NCI-H1436 treated with DMSO at 0.1 percent for 48 hours (cell line): ENCODE data around the gene IGF2.
"Not testable (repeated sequence)": the region's sequence is repeated elsewhere in the genome, so short reads cannot be mapped to it uniquely, and the experiment has no call there.

Experiments used
- DNase-seq: peaks from one replicate; lab custom pipeline; 2025; lab: John Stamatoyannopoulos, UW

The IGF2 gene

DNA sequence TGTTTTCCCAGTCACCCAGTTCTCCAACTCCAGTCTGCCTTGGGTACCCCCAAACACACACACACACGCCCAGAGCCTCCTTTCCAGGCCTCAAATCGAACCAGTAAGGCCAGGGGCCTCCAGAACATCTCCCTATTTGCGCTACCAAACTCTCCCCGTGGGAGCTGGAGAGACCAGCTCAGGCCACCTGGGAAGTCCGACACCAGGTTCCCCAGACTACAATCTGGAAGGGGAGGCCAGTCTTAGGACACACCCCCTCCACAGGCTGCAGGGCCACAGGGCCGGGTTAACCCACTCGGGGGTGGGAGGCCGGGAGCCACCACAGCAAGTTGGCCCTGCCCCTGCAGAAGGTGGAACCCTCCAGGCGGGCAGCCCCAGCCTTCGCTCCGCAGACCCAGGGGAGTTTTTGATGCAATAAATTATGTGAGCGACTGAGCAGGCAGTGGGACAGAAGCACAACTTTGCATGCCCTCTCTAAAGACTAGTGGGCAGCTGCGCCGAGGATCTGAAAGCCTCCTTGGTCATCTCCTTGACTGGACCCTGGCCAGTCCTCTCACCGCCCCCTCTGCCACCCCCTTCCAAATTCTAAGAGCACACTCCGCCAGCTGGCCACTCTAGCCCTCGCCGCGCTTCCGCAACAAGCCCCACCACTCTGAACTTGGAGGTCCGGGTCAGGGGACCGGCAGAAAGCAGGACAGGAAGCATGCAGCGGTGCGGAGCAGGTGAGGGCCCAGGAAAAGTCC lies 2.8 kb downstream of the IGF2 start:
- no peak for DNase-seq

DNA sequence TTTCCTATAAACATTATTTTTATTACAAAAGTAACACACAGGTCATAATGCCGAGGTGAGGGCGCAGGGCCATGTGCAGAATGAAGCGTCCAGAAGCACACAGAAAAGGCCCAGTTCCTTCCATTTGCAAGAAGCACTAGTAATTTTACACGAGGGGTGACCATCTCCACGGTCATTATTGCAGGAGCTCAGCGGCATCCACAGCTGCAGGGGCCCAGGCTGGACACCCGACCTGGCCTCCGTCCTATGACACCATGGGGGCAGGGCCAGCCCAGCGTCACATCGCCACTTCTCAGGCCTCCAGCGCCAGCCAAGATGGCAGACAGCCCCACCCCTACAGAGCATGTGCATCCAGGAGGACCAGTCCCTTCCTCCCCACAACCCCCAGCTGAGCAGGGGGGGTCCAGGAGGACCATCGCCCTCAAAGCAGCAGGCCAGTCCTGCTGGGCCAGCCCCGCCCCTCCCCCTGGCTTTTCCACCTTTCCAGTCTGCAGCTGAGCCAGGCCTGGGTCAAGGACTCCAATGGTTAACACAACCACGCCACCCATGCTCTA lies 3.5 kb downstream of the IGF2 start:
- DNase-seq: no peak

DNA sequence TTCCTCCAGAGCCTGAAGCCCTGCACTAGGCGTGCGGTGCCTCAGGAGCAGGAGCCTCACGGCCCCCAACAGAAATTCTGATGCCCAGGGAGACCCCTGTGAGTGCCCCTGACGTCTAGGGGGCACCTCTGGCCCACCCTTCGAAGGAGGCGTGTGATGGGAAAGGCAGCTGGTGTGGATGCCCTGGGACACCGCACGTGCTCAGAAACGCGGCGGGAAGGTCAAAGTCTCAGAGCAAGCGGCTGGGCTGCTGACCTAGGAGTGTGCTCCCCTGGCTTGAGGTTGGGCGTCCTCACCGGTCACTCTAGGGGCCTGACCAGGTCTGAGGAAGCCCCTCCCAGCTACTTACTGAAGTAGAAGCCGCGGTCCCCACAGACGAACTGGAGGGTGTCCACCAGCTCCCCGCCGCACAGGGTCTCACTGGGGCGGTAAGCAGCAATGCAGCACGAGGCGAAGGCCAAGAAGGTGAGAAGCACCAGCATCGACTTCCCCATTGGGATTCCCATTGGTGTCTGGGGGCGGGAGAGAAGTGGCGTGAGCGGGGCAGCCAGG lies 4.1 kb downstream of the IGF2 start:
- DNase-seq: no peak

DNA sequence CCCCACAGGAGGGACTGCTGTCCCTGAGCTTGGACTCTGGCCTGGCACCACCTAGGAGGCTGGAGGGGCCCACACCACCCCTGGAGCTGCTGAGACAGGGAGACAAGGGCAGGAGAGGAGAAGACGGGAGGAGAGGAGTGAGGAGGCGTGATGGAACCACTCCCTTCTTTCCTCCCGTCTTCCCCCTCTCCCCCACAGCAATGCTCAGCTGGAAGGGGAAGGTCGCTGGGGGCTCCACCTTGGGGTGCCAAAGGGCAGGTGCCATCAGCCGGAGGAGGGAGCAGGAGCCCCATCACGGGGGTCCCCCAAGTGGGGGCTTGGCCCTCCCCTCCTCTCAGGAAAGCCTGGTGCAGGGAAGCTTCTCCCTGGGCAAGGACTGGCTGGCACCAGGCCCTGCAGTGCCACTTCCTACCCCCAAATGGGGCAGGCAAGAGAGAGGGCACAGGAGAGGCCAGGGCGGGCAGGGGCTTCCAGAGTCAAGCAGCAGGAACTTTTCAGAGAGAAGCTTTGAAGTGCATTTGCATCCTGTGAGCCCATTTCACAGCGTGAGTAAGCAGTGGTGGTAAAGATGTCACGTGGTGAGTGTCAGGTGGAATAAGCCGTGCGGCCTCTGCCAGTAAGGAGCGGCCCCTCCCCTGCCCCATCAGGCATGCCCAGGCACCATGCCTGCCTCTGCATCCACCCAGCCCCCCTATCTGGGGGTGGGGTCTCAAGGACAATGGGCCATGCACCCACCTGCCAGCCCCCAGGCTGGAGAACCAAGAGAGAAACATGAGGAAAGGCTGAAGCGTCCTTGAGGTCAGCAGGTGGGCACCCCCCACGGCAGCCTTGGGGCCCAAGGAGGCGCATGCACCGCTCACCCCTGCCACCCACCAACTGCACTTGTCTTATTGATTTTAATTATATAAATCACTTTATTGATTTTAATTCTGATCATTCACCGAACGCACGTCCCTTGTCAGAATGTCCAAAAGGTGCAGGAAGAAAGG lies 4.9 kb downstream of the IGF2 start:
- DNase-seq: no peak

DNA sequence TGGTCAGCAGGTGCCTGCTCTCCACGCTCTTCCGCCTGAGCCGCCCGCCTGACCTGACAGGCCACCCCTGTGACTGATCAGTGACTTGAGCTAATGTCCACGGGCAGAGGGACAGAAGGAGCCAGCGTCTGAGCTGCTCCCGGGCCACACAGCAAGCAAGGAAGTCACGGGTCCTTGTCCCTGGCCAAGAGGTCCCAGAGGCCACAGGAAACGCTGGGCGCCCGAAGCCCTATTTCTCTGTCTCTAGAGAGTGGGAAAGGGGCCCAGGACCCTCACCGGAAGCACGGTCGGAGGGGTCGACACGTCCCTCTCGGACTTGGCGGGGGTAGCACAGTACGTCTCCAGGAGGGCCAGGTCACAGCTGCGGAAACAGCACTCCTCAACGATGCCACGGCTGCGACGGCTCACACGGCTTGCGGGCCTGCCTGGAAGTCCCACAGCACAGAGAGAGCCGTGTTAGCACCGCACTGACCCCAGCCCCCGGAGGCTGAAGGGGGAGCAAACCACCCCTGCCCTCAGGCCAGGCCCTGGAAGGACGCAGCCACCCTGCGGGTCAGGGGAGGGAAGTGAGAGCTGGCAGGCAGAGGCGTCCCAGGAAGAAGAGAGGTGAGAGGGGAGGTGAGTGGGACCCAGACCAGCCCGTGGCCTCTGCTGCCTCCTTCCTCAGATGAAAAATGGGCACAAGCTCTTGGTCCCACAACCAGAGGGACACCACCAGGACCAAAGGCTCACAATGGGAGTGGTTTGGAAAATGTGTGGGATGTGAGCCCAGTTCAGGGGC lies 5.8 kb downstream of the IGF2 start:
- no peak for DNase-seq

DNA sequence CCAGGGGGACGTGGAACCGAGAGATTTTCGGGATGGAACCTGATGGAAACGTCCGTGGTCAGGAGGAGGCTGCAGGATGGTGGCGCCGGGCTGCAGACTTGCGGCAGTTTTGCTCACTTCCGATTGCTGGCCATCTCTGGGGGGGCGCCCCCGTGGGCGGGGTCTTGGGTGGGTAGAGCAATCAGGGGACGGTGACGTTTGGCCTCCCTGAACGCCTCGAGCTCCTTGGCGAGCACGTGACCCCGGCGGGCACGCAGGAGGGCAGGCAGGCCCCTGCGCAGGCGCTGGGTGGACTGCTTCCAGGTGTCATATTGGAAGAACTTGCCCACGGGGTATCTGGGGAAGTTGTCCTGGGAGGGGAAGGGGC lies 6.3 kb downstream of the IGF2 start:
- no peak for DNase-seq

DNA sequence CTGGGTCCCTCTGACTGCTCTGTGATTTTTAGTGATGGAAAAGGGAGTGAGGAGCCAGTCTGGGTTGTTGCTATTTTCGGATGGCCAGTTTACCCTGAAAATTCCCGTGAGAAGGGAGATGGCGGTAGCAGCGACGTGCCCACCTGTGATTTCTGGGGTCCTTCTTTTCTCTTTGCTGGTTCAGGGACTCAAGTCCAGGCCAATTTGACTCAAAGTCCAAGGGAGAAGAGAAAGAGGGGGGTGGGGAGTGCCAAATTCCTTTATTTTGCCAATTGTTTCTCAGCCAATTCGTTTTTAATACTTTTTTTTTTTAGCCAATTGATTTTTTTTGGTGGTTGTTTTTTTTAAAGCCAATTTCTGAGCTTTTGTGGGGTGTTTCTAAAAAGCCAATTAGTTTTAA lies 6.9 kb downstream of the IGF2 start:
- no peak for DNase-seq

DNA sequence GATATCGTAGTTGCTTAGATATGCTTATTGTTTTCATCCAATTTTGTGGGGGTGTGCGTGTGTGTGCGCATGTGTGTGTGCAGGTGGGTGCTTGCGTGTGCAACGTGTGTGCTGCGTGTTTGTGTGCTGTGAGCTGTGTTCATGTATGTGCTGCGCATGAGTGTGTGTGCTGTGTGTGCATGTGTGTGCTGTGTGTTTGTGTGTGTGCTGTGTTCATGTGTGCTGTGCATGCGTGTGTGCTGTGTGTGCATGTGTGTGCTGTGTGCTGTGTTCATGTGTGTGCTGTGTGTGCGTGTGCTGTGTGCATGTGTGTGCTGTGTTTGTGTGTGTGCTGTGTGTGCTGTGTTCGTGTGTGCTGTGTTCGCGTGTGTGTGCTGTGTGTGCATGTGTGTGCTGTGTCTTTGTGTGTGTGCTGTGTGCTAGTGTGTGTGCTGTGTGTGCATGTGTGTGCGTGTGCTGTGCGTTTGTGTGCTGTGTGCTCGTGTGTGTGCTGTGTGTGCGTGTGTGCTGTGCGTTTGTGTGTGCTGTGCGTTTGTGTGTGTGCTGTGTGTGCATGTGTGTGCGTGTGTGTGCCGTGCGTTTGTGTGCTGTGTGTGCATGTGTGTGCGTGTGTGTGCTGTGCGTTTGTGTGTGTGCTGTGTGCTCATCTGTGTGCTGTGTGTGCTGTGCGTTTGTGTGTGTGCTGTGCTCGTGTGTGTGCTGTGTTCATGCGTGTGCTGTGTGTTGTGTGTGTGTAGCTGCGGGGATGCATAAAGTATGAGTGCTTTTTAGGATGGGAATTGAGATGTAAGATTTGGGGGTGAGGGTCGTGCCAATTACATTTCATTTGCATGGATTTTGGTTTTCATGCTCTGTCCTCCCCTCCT lies 7.6 kb downstream of the IGF2 start:
- DNase-seq: no peak

DNA sequence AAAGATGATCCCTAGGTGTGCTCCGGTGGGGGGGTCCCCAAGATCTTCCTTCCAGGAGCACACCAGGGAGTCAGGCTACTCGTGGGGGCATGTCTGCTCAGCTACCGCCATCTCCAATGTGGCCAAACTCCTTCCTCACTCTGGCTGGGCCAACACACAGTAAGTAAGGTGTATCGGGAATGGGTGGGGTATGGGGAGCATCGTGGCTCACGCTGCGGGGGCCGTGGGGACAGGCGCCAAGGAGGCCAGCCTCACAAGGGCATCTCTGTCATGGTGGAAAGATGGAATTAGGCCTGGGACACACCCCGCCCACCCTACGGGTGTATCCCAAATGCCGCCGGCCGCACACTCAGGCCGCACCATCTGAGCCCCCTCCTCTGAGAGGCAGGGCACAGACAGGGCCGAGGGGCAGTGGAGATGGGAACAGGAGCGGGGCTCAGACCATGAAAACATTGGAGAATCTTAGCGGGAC lies 8.3 kb downstream of the IGF2 start:
- no peak for DNase-seq

DNA sequence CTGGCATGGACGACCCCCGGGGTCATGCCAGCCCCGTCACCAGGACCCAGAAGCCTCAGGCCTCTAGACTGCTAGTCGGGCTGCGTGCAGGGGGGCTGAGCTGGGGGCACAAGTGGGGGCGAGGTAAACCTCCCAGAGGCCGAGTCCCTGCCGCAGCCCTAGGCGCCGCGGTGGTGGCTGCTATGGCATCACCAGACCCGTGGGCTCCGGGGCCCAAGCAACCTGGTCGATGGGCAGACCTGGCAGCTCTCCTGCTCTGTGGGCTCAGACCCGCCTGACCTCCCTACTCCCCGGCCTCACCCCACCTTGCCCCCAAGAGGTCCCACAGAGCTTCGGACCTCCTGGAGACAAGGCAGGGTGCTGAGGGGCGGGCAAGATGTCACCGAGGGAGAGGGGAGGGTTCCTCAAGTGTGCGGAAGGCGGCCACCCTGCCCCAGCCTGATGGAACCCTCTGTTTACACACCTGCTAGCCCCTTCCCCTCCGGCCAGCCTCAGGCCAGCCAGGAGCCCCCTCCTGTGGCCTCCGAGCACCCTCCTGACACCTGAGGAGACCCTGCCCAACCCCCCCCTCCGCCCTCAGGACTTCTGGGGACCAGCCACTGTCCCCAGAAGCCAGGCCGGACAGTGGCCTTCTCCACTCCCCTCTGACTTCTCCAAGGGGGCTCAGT lies 9.4 kb downstream of the IGF2 start:
- DNase-seq: no peak

DNA sequence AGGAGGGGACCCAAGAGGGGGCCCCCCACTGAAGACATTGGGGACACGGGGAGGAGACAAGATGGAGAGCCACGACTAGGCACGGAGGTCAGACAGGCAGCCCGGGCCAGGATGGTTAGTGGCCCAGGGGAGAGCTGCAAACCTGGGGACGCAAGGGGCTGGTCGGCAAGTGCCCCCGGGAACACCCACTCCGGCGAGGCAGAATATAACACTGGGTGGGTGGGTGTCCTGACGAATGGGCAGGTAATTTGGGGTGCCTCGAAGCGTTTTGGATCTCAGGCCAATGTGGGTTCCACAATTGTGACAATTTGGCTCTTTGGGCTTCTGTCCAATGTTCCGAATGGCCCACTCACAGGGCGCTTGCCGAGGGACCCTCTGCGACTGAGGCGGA lies 9.9 kb downstream of the IGF2 start:
- no peak for DNase-seq

DNA sequence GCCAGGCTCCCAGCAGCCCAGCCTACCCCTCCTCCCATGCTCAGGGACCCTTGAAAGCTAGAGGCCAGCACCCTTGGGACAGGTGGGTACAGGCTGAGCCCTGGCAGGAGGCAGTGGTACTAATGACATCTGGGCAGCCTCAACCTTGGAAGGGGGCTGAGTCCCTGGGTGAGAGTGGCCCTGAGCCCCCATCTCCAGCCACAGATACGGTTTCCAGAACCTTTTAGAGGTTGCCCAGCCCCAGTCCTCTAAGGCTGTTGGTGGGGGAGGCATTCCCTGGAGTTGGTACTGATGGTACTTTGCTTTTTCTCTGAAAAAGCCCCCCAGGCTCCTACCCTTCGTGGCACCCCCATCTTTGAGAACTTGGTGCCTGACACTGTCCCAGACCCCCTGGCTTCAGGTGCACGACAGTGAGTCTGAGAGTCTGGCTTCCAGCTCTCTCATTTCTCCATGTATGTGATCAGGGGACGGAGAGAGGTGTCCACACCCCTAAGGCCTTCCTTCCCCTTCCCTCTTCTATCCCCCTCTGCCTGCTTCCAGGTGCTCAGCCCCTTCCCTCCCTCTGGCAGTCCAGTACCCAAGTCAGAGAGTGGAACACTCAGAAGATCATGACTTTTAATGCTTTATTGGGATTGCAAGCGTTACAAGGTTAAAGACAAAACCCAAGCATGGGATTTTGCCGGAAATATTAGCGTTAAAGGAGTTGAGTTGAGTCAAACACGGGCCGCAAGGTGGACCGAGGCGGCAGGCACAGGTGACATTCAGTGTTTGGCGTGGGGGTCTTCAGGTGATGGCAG lies 10.5 kb downstream of the IGF2 start:
- DNase-seq: no peak

DNA sequence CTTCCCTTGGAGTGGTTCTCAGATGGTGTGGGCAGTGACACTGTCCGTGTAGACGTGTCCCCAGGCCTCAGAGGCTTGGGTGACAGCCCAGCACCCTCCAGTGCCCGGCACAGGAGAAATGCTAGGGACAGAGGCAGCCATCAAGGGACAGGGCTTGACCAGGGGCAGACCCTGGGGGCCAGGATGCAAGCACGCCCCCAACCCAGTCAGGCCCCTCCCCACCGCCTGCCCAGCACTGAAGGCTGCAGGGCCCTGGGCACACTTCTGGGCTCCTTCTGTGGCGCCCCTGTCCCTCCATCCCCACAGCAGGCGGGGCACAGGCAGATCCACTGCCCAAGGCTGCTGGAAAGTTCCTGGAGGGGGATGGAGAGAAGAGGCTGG lies 11.1 kb downstream of the IGF2 start:
- DNase-seq: no peak

DNA sequence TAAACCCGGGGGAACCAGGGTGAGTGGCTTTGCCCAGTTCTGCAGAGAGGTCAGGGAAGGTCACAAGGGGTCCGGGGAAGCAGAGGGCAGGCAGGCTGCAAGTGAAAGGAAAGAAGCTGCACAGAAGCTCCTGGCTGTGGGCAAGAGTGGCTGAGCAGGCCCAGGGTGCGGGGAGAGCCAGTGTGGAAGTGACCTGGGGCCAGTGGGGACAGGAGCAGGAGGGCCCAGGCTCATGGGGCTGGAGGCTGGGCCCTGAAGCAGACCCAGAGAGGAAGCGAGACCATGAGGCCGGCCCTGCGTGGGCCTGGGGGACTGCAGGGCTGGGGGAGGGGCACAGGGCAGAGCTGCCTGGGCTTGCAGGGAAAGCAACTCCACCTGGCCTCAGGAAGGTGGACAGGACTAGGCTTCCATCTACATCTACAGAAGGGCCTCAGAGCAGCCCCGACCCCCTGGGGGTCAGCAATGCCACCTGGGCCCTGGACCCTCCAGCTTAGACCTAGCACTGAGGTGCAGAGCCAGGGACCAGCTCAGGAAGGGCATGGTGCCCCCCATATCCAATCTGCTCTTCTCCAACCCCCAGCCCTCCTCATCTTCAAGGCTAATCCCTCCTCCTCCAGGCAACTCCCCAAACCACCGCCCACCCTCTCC lies 11.6 kb downstream of the IGF2 start:
- DNase-seq: no peak

DNA sequence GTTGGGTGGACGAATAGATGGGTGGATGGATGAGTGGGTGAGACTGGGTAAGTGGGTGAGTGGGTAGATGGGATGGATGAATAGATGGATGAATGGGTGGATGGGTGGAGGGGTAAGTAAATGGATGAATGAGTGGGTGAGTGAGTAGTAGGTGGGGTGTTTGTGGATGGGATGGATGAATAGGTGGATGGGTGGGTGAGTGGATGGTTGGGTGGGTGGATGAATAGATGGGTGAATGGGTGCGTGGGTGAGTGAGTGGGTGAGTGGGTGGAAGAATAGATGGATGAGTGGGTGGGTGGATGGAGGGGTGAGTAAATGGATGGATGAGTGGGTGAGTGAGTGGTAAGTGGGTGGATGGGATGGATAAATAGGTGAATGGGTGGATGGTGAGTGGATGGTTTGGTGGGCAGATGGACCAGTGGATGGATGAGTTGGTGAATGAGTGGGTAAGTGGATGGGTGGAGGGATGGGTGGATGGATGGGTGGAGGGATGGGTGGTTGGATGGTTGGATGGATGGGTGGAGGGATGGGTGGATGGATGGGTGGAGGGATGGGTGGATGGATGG lies 12.6 kb downstream of the IGF2 start:
- DNase-seq: no peak

DNA sequence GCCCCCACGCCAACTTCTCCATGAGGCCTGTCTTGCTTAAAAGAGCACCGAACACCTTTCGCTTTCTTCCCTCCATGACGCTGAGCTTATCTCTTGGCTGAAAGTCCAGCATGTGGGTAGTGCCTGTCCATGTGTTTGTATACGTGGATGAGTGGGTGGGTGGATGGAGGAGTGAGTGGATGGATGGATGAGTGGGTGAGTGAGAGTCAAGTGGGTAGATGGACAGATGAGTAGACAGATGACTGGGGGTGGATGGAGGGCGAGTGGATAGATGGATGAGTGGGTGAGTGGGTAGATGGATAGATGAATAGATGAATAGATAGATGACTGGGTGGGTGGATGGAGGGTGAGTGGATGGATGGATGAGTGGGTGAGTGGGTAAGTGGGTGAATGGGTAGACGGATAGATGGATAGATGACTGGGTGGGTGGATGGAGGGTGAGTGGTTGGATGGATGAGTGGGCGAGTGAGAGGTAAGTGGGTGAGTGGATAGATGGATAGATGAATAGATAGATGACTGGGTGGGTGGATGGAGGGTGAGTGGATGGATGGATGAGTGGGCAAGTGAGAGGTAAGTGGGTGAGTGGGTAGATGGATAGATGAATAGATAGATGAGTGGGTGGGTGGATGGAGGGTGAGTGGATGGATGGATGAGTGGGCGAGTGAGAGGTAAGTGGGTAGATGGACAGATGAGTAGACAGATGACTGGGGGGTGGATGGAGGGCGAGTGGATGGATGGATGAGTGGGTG lies 14.3 kb downstream of the IGF2 start:
- DNase-seq: not testable (repeated sequence)

DNA sequence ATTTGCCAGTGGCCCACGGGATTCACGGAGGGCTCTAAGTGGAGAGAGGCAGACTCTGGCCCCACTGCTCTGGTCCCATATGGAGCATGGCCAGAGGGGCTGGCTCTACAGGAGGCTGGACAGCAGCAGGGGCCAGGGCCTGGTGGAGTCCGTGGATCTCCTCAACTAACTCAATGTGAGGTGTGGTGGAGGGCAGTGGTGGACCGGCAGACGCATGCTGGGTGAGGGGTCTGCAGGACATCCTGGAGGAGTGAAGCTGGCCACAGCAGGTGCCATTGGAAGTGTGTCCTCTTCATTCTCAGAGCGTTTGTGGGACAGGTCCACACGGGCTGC lies 15.6 kb downstream of the IGF2 start:
- DNase-seq: no peak
